Aorta (tissue), 5 donors: ENCODE data around the gene VIPR2. TPM values are rescaled to one million over a fixed set of nuclear protein-coding genes. Genes with fewer than 3 reads are reported as not detected.
A peak's percentile ranks its signal among the peaks of the same experiment; 100 is the strongest.

Source experiments
- ATAC-seq: fragments of 200-7000 bp; cut with Tn5 transposase; one replicate; pipeline ENCODE4 v1.9.1; 2022; ENCODE audit warnings: moderate library complexity; ENCODE audit not compliant: low FRiP score
- DNase-seq, 2 donors: peaks; one replicate each; pipeline ENCODE4 v3.0.0-alpha.2; 2020
- H3K27ac ChIP-seq, 2 donors: one replicate each; pipeline ENCODE4 v1.5.1; 2013; ENCODE audit warnings: low read length in 2 of 2, mild to moderate bottlenecking in 2 of 2, moderate library complexity in 2 of 2, control low read depth in 1 of 2, inconsistent platforms in 1 of 2, low read depth in 1 of 2
- H3K27me3 ChIP-seq, 2 donors: one replicate each; pipeline ENCODE4 v1.6.1; 2013; ENCODE audit warnings: control low read depth in 1 of 2, low read length in 1 of 2, mild to moderate bottlenecking in 1 of 2, moderate library complexity in 1 of 2; ENCODE audit not compliant: insufficient read depth in 2 of 2, control insufficient read depth in 1 of 2
- H3K36me3 ChIP-seq, 2 donors: one replicate each; pipeline ENCODE4 v1.6.1; 2013; ENCODE audit warnings: control low read depth in 1 of 2, low read length in 1 of 2, mild to moderate bottlenecking in 1 of 2; ENCODE audit not compliant: insufficient read depth in 2 of 2, control insufficient read depth in 1 of 2
- H3K4me1 ChIP-seq, 2 donors: one replicate each; pipeline ENCODE4 v1.6.1; 2013; ENCODE audit warnings: low read length in 2 of 2, control low read depth in 1 of 2, mild to moderate bottlenecking in 1 of 2, moderate library complexity in 1 of 2; ENCODE audit not compliant: insufficient read depth in 2 of 2, control insufficient read depth in 1 of 2
- H3K4me3 ChIP-seq, 2 donors: one replicate each; pipeline ENCODE4 v1.5.1; 2013; ENCODE audit warnings: low read length in 2 of 2, control low read depth in 1 of 2, mild to moderate bottlenecking in 1 of 2
- H3K9me3 ChIP-seq: one replicate; pipeline ENCODE4 v1.6.1; 2013; ENCODE audit warnings: mild to moderate bottlenecking, low read length; ENCODE audit not compliant: control insufficient read depth
- WGBS, 2 donors: extraction: QIAGEN DNeasy Blood & Tissue Kit; methylation state at CpG; one replicate each; pipeline ENCODE4 v1.1.7; 2013; 5-methylcytosine and 5-hydroxymethylcytosine counted together
- intact Hi-C, 2 donors: fragments of 100-400 bp; cut with DNase I; formaldehyde crosslinking; loops; one replicate each; pipeline versions ENCODE4 v1.14.2 to v1.15.0; 2022
- polyA plus RNA-seq, 2 donors: library from polyadenylated mRNA; stranded (reverse); fragments of 200-250 nt; gene quantifications; one replicate each; pipeline ENCODE4 v1.2.3, GENCODE V29; 2013
- total RNA-seq, 2 donors: library from RNA; stranded (reverse); fragmentation: NEBNext Ultra II Directional; extraction: Animal tissue kit (Norgen Biotek cat#: 25700); gene quantifications; one replicate each; pipeline ENCODE4 v1.2.1, GENCODE V29; 2021
- donor health status: healthy with polysubstance abuse.
- donor health status: Bipolar disorder and iron deficiency.
- donor health status: DM: no; HTN: no; CAD: no.
- donor health status: DM: no; HTN: no; CAD: no.
- donor health status: DM: yes; HTN: yes; CAD: no.

Gene VIPR2
- total and polyA plus RNA-seq, 4 donors = 3.3 to 14.1 (median 11.5) TPM

DNA sequence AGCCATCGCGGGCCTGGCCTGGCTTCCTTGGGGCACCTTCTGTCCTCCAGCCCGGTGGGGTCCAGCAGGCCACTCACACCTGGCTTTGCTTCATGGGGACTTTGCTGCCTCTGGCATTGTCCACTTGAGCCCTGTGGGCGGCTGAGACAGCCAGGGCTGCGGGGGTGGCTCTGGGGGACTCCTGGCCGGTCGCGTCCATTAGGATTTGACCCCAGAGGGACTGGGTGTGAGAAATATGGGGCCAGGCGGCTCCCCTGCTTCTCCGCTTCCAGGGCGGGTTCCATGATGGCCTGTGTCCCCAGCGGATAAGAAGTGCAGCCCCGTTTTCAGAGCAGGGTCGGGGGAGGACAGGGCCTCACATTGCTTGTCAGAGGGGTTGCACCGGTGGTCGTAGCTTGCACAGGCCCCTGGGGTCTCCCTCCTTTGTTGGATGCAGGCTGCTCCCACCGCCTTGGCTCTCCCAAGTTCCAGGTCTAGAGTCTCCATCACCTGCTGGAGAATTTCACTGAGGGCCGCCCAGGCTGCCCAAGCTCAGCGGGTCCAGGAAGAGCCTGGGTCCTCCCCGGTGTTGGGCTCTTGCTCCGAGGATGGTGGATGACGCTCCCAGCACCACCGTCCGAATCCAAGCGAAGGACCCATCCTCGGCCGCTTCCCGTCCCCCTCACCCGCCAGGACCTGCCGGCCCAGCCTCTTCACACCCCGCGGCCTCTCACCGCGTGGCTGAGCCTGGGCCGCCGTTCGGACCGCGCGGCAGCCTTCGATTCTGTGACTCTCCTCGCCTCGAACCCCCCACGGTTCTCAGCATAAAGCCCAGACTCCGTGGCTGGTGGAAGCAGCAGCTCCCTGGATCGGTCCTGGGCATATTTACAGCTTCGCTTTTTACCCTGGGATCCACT is 148.2 kb downstream of the VIPR2 start:
- Histone ChIP-seq H3K27ac (no peak overlapping the region), H3K9me3 (no peaks in the 10 kb centered on the region), H3K36me3 (no peaks in the 10 kb centered on the region), H3K4me1 (no peaks in the 10 kb centered on the region), H3K4me3 (no peak overlapping the region), H3K27me3 (peaks cover 0 to 2% of the 10 kb centered on the region in 2 donors)
- intact Hi-C loops = no loop called here
- WGBS, 2 donors = 56 to 72% methylated on average over 47 of the region's 47 CpGs
- DNase-seq (no peak), ATAC-seq (peak; percentile 34)

- no peak overlapping the region for H3K27ac ChIP-seq
- no peaks in the 10 kb centered on the region for H3K4me1 ChIP-seq
- peaks cover 0 to 2% of the 10 kb centered on the region in 2 donors for H3K27me3 ChIP-seq
- no peak overlapping the region for H3K4me3 ChIP-seq
- ATAC-seq = no peak
- no peak for DNase-seq
- H3K9me3 ChIP-seq = no peaks in the 10 kb centered on the region
- no peaks in the 10 kb centered on the region for H3K36me3 ChIP-seq
- 95 to 98% methylated on average over 16 to 17 of the region's 17 CpGs for WGBS, 2 donors
- intact Hi-C loops = no loop called here
Measured at GRCh38 chr7:158995514-158995913, 149.2 kb downstream of the VIPR2 start.

DNA sequence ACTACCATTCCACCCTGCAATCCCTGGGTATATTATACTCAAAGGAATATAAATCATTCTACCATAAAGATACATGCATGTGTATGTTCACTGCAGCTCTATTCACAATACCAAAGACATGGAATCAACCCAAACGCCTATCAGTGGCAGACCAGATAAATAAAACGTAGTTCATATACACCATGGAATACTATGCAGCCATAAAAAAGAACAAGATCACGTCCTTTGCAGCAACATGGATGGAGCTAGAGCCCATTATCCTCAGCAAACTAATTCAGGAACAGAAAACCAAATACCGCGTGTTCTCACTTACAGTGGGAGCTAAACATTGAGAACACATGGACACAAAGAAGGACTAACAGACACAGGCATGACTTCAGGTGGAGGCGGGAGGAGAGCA is 150.0 kb downstream of the VIPR2 start:
- H3K4me3 ChIP-seq = no peak overlapping the region
- H3K27me3 ChIP-seq = peaks cover 0 to 2% of the 10 kb centered on the region in 2 donors
- ATAC-seq (no peak), DNase-seq (no peak)
- H3K4me1 ChIP-seq = no peaks in the 10 kb centered on the region
- no peaks in the 10 kb centered on the region for H3K36me3 ChIP-seq
- H3K27ac ChIP-seq = no peak overlapping the region
- no peaks in the 10 kb centered on the region for H3K9me3 ChIP-seq
- WGBS, 2 donors = 91 to 94% methylated on average over 6 of the region's 6 CpGs
- intact Hi-C loops = no loop called here

DNA sequence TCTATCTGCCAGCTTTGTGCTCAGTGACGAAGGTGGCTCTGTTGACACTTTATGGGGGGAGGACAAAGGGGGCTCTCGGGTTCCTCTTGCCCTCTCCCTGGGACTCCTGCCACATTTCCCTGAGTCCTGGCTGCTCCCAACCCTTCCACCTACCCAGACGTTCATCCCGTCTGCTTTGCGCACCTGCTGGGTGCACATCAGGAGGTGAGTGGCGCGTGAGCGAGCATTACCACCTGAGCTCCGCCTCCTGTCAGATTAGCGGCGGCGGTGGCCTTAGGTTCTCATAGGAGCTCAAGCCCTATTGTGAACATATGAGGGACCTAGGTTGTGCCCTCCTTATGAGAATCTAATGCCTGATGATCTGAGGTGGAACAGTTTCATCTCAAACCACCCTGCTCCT is 151.1 kb downstream of the VIPR2 start:
- no peaks in the 10 kb centered on the region for H3K36me3 ChIP-seq
- ATAC-seq = no peak
- intact Hi-C loops = no loop called here
- no peaks in the 10 kb centered on the region for H3K4me1 ChIP-seq
- H3K27me3 ChIP-seq = peaks cover 0 to 2% of the 10 kb centered on the region in 2 donors
- no peak overlapping the region for H3K27ac ChIP-seq
- H3K9me3 ChIP-seq = no peaks in the 10 kb centered on the region
- no peak overlapping the region for H3K4me3 ChIP-seq
- DNase-seq = peak in 1 of 2 donors; percentile 53
- WGBS, 2 donors = 92% methylated on average over 12 of the region's 12 CpGs

DNA sequence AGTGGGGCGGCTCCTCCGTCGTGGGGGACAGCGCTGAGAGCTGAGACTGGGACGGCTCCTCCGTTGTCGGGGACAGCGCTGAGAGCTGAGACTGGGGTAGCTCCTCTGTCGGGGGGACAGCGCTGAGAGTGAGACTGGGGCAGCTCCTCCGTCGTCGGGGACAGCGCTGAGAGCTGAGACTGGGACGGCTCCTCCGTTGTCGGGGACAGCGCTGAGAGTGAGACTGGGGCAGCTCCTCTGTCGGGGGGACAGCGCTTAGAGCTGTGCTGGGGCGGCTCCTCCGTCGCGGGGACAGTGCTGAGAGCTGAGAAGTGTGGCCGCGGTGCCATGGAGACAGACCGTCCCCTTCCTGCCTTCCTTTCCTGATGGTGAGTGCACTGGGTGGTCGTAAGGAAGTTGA is 151.9 kb downstream of the VIPR2 start:
- Histone ChIP-seq H3K27me3 (peaks cover 0 to 2% of the 10 kb centered on the region in 2 donors), H3K4me1 (no peaks in the 10 kb centered on the region), H3K36me3 (no peaks in the 10 kb centered on the region), H3K27ac (no peak overlapping the region), H3K9me3 (no peaks in the 10 kb centered on the region), H3K4me3 (no peak overlapping the region)
- 24 to 29% methylated on average over 21 to 28 of the region's 28 CpGs for WGBS, 2 donors
- no peak for DNase-seq
- ATAC-seq = no peak
- intact Hi-C loops = no loop called here

DNA sequence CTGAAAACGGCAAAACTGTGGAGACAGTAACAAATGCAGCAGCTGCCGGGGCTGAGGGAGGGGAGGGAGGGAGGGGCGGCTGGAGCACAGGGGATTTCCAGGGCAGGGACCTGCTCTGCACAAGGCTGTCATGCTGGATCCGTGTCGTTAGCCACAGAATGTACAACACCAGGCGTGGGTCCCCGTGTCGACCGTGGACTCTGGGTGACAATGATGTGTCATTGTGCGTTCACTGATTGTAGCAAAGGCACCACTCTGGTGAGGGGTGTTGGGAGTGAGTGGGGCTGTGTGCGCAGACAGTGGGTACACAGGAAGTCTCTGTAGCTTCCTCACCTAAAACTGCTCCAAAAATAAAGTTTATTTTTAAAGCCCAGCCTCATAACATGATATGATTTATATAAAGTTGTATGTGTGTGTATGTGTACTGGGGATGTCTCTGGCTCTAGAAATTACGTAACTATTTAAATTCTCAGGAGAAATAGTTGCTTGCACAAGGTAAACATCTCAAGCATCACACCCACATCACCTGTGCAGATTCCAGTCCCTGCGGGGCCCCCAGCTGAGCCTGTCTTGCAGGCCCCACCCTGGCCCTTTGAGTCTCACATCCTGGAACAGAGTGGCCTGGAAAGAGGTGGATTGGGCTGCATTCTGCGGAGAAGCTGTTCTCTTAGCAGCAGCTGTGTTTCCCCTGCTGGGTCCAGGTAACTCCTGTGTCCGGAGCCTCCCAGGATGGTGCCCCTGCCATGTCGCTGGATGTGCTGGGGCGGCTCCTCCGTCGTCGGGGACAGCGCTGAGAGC is 152.6 kb downstream of the VIPR2 start:
- Histone ChIP-seq H3K27ac (no peak overlapping the region), H3K27me3 (peaks cover 0 to 2% of the 10 kb centered on the region in 2 donors), H3K4me1 (no peaks in the 10 kb centered on the region), H3K4me3 (no peak overlapping the region), H3K36me3 (no peaks in the 10 kb centered on the region), H3K9me3 (peaks cover 1% of the 10 kb centered on the region)
- DNase-seq (no peak), ATAC-seq (no peak)
- intact Hi-C loops = no loop called here
- WGBS, 2 donors = 57 to 65% methylated on average over 21 of the region's 21 CpGs

GRCh38 chr7:158988996-158989395 is 155.7 kb downstream of the VIPR2 start:
- intact Hi-C loops = no loop called here
- Histone ChIP-seq H3K36me3 (no peaks in the 10 kb centered on the region), H3K27me3 (peaks cover 0 to 2% of the 10 kb centered on the region in 2 donors), H3K4me3 (no peak overlapping the region), H3K27ac (no peak overlapping the region), H3K4me1 (no peaks in the 10 kb centered on the region), H3K9me3 (peaks cover 1% of the 10 kb centered on the region)
- DNase-seq = no peak
- 65 to 69% methylated on average over 2 of the region's 2 CpGs for WGBS, 2 donors
- ATAC-seq = no peak

GRCh38 chr7:158988302-158988862 is 156.3 kb downstream of the VIPR2 start:
- ATAC-seq = no peak
- peaks cover 1% of the 10 kb centered on the region for H3K9me3 ChIP-seq
- no peak for DNase-seq
- WGBS, 2 donors = 72 to 84% methylated on average over 2 of the region's 2 CpGs
- H3K4me3 ChIP-seq = no peak overlapping the region
- H3K27ac ChIP-seq = no peak overlapping the region
- no peaks in the 10 kb centered on the region for H3K27me3 ChIP-seq
- intact Hi-C loops = no loop called here
- H3K4me1 ChIP-seq = no peaks in the 10 kb centered on the region
- no peaks in the 10 kb centered on the region for H3K36me3 ChIP-seq
